Camera-type eye (tissue), 1 donor: Measurements from ENCODE around the gene TMEM254. TPM values are rescaled to one million over a fixed set of nuclear protein-coding genes. Genes with fewer than 3 reads are reported as not detected.

Experiments
- total RNA-seq: library from RNA; depleted of rRNA; stranded (reverse); fragments of >200 nt; gene quantifications from one replicate; pipeline ENCODE4 v1.2.3, GENCODE V29; 2014

TMEM254 gene, protein sequence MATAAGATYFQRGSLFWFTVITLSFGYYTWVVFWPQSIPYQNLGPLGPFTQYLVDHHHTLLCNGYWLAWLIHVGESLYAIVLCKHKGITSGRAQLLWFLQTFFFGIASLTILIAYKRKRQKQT
- total RNA-seq, result 25.6 TPM

DNA sequence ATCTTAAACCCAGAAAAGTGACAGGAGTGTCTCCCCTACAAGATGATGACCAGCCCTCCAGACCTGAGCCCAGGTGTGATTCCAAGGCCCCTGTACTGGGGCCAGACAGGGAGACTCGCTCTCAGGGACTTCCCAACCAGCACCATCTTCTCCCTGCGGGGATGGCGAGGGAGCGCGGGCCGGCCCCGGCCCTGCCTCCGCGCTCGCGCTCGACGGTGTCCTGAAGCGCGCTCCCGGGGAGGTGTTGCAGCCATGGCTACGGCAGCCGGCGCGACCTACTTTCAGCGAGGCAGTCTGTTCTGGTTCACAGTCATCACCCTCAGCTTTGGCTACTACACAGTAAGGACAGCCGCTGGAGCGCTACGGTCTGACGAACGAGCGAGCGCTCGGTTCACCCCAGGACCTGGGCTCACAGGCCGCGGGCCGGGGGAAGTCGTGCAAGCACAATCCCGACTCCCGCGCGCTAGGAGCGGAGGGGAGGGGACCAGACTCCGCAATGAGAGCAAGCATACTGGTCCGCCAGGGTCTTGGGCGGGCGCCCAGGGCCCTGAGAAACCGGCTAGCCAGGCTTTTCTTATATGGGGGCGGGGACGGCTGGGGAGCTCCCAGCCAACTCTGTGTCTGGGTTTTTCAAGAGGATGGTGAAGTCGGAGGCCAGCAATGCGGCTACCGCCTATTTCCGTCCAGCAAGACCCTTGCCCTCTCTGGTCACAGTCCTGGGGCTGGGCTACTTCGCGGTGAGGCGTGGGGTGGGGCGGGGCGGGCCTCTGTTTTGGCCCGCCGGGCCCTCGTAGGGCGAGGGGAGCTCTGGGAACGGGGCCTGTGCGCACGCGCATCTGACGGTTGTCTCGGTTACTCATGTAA, at the start of gene TMEM254:
Gene TMEM254 (plus strand): TSS at position 218 of the 864 bp plus-strand sequence. CDS start 35 bp downstream, at position 253.

DNA sequence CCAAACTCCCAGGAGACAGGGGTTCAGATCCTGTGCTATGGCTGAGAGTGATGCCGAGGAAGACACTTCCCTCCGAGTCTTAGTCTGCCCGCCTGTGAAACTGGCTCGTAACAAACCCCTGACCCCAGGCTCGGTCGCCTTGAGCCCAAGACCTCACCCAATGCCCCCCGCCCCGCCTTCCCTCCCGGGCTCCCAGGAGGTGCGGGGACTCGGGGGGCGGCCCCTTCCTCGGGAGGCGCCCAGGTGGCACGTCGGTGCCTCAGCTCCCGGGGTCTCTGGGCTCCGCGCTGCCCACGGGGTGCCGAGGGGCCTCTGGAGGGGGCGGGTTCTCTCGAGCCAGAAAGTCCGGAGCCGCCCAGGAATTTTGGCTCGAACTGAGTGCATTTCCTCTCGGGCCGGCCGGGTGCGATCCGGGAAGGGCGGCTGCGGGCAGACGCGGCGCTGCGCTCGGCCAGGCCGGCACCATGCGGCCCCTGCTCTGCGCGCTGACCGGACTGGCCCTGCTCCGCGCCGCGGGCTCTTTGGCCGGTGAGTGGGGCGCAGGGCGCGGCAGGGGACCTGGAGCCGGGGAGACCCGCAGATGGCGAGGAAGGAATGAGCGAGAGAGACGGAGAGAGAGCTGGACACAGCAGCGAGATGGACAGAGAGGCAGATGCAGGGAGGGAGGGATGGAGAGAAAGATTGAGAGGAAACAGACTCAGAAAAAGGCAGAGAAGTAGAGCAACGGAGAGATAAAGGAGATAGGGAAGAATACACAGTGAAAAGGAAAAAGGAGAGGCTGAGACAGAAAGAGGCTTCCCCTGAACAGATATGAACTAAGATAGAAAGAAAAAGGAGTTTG, 54.1 kb downstream of the TMEM254 start, which contains the start of gene PLAC9:
Gene PLAC9 (plus strand): TSS at position 432 of the 841 bp plus-strand sequence. CDS start 33 bp downstream, at position 465.

Other genes with a start within 250 kb of the TMEM254 start
- gene SFTPD, start 129.6 kb upstream of the TMEM254 start, total RNA-seq, result 1.1 TPM
- gene PLAC9, start 54.1 kb downstream of the TMEM254 start, total RNA-seq, result 43.8 TPM
- 44.0 TPM for gene ANXA11, start 126.9 kb downstream of the TMEM254 start, total RNA-seq
- 0.38 TPM for gene MAT1A, start 211.0 kb downstream of the TMEM254 start, total RNA-seq